GM12865 (cell line): ENCODE measurements around the gene ERI2.
"Not testable (repeated sequence)": the region's sequence is repeated elsewhere in the genome, so short reads cannot be mapped to it uniquely, and the experiment has no call there.

Experiments used
- DNase-seq: peaks from one replicate; pipeline ENCODE4 v3.0.0; 2010; ENCODE audit warnings: low read depth
- H3K4me3 ChIP-seq: 2 replicates; pipeline ENCODE4 v1.5.1; 2011; ENCODE audit warnings: mild to moderate bottlenecking, low read depth, low read length, control low read depth
- CTCF ChIP-seq: IDR thresholded peaks from 2 replicates; pipeline ENCODE4 v1.5.1; 2011; ENCODE audit warnings: low read length, control low read depth, low read depth, inconsistent platforms; ENCODE audit not compliant: insufficient read depth; ENCODE audit errors: missing control alignments

ERI2 gene

DNA sequence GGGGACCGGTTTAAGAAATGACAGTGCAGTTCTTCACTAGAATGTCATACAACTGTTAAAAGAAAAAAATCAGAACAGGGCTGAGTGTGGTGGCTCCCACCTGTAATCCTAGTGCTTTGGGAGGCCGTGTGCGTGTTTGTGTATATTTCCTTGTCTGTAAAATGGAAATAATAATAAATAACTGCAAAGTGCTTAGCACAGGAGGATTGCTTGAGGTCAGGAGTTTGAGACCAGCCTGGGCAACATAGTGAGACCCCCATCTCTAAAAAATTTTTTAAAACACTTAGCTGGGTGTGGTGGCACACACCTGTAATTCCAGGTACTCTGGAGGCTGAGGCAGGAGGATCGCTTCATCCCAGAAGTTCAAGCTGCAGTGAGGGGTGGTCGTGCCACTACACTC is 40.0 kb downstream of the ERI2 start:
- no peak for DNase-seq
- no peak for TF ChIP-seq CTCF
- H3K4me3 ChIP-seq = no peak overlapping the region

DNA sequence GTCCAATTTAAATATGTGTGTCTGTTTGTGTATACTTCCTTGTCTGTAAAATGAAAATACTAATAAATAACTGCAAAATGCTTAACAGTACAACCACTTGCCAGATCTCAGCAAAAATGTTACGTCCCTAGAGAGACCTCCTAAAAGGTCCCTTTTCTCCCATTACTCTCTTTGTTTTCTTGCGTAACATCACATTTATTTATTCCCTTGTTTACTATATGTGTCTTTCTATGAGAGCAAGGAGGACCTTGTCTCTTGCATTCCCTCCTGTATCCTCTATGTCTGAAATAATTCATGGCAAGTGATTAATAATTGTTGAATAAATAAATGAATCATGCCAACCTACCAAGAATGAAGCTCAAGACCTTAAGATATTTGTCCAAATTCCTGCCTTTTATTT is 40.5 kb downstream of the ERI2 start:
- H3K4me3 ChIP-seq = no peak overlapping the region
- no peak for TF ChIP-seq CTCF
- no peak for DNase-seq

GRCh38 chr16:20764448-20764847 is 41.8 kb downstream of the ERI2 start:
- not testable (repeated sequence) for DNase-seq, H3K4me3 ChIP-seq

- DNase-seq = peak; percentile 91
- H3K4me3 ChIP-seq = peak within 1 kb of the TSS; percentile 57
- no peak for TF ChIP-seq CTCF
Observed at GRCh38 chr16:20763461-20764232, 42.6 kb downstream of the ERI2 start, which contains the start of gene ACSM3. TSS of gene ACSM3 (plus strand) at chr16:20764014. CDS start at chr16:20770035, 6,021 bp downstream.

DNA sequence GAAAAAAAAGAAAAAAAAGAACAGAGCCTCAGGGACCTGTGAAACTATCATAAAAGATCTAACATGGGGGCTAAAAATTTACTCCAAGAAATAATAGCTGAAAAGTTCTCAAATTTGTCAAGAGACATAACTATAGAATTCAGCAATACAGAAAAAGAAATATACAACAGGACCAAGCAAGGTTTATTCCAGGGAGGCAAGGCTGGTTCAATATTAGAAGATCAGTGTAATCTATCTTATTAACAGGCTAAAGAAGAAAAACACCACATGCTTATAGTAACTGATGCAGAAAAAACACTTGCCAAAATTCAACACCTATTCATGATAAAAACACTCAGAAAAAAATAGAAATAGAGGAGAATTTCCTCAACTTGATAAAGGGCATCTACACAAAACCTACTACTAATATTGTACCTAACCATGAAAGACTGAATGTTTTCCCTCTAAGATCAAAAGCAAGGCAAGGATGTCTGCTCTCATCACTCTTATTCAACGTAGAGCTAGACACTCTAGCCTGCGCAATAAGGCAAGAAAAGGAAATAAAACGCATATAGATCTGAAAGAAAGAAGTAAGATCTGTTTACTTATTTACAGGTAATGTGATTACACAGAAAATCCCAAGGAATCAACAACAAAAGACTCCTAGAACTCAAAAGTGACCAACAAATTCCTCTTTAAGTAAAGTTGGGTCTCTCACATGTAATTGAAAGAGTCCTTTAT is 43.7 kb downstream of the ERI2 start:
- no peak for TF ChIP-seq CTCF
- H3K4me3 ChIP-seq = no peak overlapping the region
- DNase-seq = no peak

- no peak overlapping the region for H3K4me3 ChIP-seq
- TF ChIP-seq CTCF = no peak
- no peak for DNase-seq
Observed at GRCh38 chr16:20761175-20761574, 45.1 kb downstream of the ERI2 start.

DNA sequence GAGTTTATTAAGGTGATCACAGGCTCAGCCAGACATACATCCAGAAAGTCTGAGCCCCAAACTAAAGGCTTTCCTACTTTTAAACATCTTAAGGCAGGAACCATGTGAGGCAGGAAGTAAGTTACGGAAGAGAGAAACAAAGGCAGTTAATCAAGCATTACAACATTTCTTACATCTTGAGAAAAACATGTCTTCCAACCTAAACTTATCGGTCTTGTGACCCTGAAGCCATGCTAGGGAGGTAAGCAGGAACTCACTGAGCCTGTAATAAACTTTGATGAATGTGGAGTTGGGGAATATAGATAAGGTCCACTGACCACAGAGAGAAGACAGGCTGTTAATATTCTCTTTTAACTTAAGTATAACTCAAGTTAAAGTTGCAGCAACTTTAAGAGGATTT is 45.9 kb downstream of the ERI2 start:
- no peak overlapping the region for H3K4me3 ChIP-seq
- no peak for TF ChIP-seq CTCF
- no peak for DNase-seq

- not testable (repeated sequence) for DNase-seq, H3K4me3 ChIP-seq
Observed at GRCh38 chr16:20755799-20756198, 50.5 kb downstream of the ERI2 start.
